Fibroblast of skin of scalp (primary cell): ENCODE results near the gene CLPX.
"Not testable (repeated sequence)": the region's sequence is repeated elsewhere in the genome, so short reads cannot be mapped to it uniquely, and the experiment has no call there.

Source experiments
- DNase-seq: peaks from one replicate; pipeline ENCODE4 v3.0.0-alpha.2; 2013

The CLPX gene

DNA sequence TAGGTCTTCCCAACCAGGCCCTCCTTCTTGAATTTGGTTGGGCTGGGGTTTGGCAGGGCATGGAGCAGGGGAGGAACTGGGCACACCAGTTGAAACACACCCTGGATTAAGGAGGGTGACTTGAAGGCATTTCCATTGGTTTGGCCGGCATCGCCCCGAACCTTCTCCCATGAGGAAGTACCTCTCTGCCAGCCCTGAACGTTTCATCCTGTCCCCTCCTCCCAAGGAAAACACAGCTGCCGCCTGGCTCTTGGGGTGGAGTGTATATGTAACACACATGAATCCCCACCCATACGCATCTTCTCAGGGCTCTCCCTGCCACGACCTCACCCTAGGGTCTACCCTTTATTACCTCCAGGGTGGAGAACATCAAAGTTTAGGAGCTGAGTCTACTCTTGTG, 84.7 kb downstream of the CLPX start:
- no peak for DNase-seq

DNA sequence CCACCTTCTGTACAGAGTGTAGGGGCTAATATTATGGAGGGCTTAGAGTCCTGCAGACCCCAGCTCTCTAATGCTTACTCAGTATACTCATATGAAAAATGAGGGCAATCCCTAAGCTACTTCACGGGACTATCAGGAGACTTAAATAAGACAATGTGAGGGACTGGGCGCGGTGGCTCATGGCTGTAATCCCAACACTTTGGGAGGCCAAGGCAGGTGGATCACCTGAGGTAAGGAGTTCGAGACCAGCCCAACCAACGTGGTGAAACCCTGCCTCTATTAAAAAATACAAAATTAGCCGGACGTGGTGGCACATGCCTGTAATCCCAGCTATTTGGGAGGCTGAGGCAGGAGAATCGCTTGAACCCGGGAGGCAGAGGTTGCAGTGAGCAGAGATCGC, 85.3 kb downstream of the CLPX start:
- not testable (repeated sequence) for DNase-seq

DNA sequence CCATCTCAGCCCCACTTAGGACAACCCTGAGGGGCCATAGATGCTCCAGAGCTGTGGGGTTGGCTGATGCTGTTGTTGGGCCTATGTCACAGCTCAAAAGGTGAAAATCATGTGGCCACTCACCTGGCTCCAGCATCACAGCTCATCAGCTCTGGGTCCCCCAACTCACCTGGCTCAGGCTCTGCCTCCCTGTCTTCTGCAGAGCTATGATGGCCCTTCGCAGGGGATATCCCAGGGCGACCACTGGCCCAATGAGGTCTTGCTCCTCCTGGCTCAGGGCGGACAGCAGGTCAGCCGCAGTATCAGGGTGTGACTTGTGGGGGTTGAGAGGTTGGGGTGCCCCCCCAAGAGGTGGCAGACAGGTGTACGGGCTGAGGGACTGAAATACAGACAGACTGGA, 85.8 kb downstream of the CLPX start:
- DNase-seq: no peak
